HG03066 (cell line): ENCODE measurements around the gene IFT22.
"Not testable (repeated sequence)": the region's sequence is repeated elsewhere in the genome, so short reads cannot be mapped to it uniquely, and the experiment has no call there.

ENCODE experiments used
- ATAC-seq: cut with Tn5 transposase; IDR thresholded peaks from one replicate; pipeline ENCODE4 v1.9.1; 2021; ENCODE audit warnings: low read depth; ENCODE audit not compliant: unreplicated experiment

Gene IFT22

GRCh38 chr7:101321491-101322401 lies at the start of gene IFT22:
Gene IFT22, minus strand, starts transcription at chr7:101321812. Its CDS starts 103 bp downstream, at chr7:101321709.
- peak; percentile 98 for ATAC-seq

GRCh38 chr7:101370836-101371235 lies 49.2 kb upstream of the IFT22 start:
- no peak for ATAC-seq

- no peak for ATAC-seq
Observed at GRCh38 chr7:101368422-101369165, 47.0 kb upstream of the IFT22 start.

- ATAC-seq, result no peak
Observed at GRCh38 chr7:101367676-101368075, 46.1 kb upstream of the IFT22 start.

GRCh38 chr7:101365956-101366355 lies 44.3 kb upstream of the IFT22 start:
- ATAC-seq, result no peak

- no peak for ATAC-seq
Observed at GRCh38 chr7:101363734-101364374, 42.2 kb upstream of the IFT22 start.

- ATAC-seq, result no peak
Observed at GRCh38 chr7:101363196-101363733, 41.7 kb upstream of the IFT22 start.

GRCh38 chr7:101362334-101363195 lies 41.0 kb upstream of the IFT22 start, which contains the start of gene COL26A1:
Gene COL26A1, plus strand, starts transcription at chr7:101362875. Its CDS starts 158 bp downstream, at chr7:101363033.
- ATAC-seq, result no peak

GRCh38 chr7:101357433-101357832 lies 35.8 kb upstream of the IFT22 start:
- no peak for ATAC-seq

- no peak for ATAC-seq
Observed at GRCh38 chr7:101352920-101353308, 31.3 kb upstream of the IFT22 start.

GRCh38 chr7:101349300-101349699 lies 27.7 kb upstream of the IFT22 start:
- not testable (repeated sequence) for ATAC-seq

GRCh38 chr7:101348456-101349067 lies 26.9 kb upstream of the IFT22 start:
- ATAC-seq, result not testable (repeated sequence)

GRCh38 chr7:101347477-101347876 lies 25.9 kb upstream of the IFT22 start:
- no peak for ATAC-seq

- ATAC-seq, result no peak
Observed at GRCh38 chr7:101342892-101343291, 21.3 kb upstream of the IFT22 start.

- ATAC-seq, result no peak
Observed at GRCh38 chr7:101340379-101340778, 18.8 kb upstream of the IFT22 start.

GRCh38 chr7:101333912-101334311 lies 12.3 kb upstream of the IFT22 start:
- no peak for ATAC-seq

- ATAC-seq, result no peak
Observed at GRCh38 chr7:101332026-101332425, 10.4 kb upstream of the IFT22 start.

GRCh38 chr7:101330011-101330484 lies 8.4 kb upstream of the IFT22 start:
- no peak for ATAC-seq

GRCh38 chr7:101328159-101328558 lies 6.5 kb upstream of the IFT22 start:
- no peak for ATAC-seq
